ENCODE results near the gene PDGFD.
A peak's percentile ranks its signal among the peaks of the same experiment; 100 is the strongest.

The PDGFD gene

DNA sequence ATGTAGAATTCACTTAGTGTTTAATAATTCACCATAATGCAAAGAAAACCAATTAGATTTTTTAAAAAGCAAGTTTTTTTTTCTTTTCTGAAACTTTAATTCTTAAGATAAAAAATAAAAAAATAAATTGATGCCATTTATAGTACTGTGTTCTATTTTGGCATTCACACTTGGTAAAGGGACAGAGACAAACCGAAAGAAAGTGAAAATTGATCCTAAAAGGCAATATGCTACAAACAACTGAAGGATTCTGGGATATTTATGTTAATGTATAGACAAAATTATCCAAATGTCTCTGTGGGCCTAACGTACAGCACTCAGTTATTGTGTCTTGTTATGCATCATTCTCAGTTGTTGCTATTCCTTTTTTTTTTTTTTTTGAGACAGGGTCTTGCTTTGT lies 169.4 kb downstream of the PDGFD start:
- no peak for DNase-seq

DNA sequence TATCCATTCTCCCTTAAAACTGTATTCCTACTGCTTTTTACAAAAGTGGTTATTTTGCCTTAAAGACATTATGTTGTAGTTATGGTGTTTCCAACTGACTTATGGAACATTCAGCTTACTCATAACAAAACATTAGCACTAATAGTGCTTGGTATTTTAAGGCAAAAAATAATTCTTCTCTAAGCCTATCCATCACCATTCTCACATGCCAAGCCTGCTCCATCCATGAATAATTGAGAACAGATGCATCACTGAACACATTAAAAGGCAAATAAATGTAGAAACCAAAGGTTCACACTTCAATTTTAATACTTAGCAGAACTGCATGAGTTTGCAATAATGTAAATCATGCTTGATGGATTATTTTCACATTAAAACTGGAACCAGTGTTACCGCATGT lies 169.9 kb downstream of the PDGFD start:
- DNase-seq = no peak

DNA sequence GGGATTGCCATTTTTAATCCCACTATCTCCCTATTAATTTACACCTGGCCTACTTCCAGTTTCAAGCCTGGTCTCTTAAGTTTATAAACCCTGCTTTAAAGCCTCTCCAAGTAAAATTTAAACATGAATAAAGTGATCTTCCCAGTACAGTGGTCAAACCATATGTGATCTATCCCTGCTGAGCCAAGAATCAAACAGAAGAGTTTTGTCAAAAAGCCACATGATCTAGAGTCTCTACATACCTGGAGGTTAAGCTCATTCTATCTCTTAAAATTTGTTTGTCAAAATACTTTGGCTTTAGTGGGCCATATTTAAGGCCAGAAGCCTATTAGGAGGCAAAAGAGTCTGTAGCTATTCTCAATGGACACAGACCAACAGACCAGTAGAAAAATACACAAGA lies 170.4 kb downstream of the PDGFD start:
- DNase-seq = peak; percentile 44 to 81

DNA sequence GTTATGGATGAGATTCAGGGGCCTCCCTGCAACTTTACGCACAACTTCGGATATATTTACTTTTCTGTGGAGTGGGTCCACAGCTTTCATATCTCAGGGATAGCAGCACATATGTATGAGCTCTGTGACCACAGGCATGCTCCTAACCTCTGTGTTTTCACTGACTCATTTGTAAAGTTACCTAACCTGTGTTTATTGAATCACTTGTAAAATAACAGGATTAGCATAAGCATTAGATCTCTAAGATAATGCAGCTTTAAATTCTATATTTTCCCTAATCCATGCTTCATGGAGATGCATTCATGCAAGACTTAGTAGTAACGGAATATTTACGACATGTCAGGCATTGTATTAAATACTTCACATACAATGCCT lies 175.4 kb downstream of the PDGFD start:
- DNase-seq = peak in 1 of 2 experiments; percentile 3

DNA sequence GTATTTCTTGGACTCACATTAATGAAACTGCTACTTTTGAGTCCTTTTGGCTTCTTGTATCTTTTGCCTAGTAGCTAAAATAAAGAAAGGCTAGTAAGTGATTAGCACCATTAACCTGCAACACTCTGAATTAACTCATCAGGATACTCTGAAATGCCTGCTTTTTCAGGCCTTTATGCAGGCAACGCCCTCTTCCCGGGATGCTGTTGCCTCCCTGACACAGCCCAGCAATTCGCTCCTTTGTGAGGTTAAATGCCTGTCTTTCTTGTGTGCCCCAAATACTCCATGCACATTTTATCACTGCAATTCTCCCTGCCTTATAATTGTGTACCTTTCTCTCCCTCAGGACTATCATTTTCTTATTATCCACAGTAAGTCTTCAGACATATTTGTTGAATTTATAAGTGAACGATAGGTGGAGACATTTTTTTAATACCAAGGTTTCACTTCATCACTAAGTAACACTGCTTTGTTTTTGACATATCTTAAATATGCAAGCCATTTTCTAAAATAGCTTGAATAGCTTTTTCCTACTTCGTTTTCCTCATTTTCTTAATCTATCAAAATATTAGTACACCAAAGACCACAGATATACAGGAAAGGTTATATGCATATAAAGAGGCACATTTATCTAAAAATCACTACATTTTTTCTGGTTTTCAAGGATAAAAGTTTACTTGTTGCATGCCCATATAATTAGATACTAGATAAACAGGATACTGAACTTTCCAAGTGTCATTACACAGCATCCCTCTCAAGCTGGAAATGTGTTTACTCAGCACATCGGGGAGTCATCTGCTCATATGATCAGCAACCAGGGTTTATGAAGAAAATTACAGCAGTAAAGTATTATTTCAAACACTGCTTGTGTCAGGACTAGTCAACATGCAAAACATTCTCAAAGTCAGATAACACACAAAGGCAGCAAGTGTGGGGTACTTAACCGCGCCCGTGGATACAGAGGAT lies 176.0 kb downstream of the PDGFD start:
- no peak for DNase-seq

DNA sequence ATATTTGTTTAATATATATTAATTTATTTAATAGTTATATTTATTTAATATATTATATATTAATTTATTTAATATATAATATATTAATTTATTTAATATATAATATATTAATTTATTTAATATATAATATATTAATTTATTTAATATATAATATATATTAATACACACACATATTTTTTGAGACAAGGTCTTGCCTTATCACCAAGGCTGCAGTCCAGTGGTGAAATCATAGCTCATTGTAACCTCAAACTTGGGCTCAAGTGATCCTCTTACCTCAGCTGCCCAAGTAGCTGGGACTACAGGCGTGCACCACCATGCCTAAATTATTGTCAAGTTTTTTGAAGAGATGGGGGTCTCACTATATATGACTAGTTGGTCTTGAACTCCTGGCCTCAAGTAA lies 178.9 kb downstream of the PDGFD start:
- no peak for DNase-seq

DNA sequence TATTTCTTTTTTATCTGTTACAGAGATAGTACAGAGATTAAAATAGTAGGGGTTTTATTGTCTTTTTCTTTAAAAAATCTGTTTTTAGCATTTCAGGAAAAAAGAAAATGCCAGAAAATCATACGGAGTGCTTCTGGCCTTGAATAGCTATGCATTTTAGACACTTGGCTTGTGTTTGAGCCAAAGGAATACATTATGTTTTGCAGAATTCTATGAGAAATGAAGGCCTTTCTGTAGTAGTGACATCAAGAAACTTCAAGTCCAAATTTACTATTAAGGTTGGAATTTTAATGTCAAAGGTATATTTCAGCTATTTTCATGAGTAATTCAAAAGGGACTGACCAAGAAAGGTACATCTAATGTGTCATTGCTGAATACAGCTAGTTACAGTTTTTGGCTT lies 183.8 kb downstream of the PDGFD start:
- no peak for DNase-seq

DNA sequence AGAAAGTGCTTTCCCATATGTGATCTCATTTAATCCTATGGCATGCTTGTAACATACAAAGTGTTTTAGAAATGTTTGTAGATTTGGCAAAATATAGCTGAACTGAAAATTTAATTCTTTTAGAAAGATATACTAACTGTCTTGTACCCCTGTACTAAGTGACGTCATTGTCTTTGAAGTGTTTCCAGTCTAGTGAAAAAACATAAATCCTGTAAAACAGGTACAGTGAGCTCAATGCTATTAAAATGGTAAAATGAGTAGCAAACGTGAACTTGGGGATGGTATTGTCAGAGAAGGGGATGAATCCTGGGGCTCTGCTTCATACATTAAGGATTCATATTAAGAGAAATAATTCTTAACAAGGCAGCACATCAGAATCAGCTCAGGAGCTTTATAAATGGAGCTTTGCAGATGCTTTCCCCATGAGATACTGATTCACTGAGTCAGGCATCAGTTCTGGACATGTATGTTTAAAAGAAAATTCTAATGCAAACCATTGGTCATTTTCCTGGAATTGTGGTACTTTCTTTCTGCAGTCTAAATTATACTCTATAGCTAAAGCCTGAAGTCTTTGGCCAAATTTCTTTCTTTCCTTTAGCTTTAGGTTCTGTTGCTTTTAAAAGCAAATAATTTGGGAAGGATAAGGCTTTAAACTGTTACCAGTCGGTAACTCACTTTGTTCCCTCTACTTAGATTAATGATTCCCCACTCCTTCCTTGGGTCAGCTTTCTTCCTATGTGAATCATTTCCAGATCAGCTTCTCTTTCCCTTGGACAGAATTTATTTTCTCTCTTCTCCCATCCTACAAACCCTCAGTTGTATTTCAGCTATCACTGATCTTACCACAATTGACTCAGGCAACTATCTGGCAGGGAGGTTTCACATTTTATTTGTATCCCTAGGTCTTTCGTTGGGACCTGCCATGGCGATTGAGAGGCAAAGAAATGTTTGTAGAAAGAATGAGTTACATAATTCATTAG lies 185.0 kb downstream of the PDGFD start:
- no peak for DNase-seq

DNA sequence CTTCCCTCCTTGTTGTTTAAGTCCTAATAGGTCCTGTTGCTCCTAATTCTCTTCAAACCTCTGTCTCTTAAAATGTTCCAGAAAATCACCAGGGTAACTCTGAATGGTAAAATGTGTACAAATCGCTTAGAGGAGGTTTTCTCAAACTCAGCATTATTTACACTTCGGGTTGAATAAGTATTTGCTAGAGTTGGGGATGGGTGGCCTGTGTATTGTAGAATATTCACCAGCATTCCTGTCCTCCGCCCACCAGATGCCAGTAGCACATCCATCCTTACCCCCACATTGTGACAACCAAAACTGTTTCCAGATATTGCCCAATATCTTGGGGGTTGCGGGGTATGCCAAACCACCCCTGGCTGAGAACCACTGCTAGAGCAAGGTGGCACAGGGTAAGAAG lies 191.9 kb downstream of the PDGFD start:
- no peak for DNase-seq

DNA sequence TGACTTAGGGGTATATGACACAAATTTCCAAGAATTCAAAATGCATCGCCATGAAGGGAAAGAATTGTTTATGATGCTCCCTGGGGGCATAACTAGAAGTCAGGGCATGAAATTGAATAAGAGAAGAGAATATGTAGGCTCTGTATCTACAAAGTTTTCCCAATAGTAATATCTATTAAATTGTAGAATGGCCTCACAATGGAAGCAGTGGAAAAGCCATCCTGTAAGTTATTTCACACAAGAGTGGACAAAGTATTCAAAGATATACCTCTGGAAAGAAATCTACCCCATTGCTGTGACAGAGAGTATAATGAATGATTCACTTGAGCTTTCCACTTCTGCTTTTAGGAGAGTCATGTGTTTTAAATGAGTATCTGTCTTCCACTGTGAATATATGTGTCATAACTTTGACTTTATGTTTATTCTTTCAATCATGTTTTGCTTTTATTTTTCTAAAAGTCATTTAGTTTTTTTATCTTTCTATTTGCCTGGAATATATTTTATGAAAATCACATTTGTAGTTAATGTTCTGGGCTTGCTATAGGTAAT lies 193.2 kb downstream of the PDGFD start:
- DNase-seq = no peak

DNA sequence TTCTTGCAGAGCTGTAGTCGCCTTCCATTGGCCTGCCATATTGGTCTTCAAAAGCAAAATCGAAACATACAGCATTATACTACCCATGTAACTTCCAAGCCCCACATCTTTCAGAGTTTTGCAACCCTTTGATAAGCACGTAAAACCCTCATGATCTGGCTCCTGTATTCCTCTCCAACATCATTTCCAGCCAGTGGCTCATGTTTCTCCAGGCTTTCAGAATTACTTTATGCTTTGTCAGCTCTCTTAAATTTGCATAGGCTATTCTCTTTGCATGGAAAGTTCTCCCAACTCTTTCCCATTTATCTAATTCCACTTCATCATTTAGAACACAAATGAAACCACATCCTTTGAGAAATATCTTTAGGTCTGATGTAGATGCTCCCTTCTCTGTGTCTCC lies 195.3 kb downstream of the PDGFD start:
- DNase-seq = no peak

DNA sequence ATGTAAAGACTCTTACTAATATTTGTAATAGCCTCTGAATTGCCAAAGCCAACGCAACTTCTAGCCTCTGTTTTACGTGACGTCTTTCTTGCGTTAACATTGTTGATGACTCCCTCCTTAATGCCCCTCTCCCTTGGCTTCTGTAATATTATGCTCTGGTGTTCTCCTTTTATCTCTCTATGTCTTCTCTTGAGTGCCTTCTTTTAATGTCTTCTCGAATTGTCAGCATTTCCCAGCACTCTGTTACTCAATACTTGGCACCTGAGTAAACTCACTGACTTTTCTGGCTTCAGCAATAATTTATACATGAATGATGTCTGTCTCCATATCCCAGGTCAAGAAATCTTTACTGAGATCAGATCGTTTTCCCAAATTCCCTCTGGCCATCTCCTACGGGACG lies 196.0 kb downstream of the PDGFD start:
- no peak for DNase-seq

DNA sequence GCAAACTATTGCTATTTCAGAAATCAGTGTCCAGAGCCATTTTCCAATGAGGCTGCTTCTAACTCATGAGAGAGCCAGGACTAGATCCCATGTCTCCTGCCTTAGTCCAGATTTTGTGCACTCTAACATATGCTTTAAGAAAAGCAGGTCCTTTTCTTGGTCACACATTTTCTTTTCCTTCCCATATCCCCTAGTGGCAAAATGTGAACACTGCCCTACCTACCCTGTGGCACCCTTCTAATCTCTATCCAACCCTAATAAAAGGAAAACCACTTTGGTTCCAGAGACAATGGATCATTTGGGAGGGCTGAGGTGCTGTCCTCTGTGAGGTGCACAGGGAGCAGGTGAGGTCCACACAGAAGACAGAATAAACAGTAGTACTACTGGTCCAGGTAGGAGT lies 199.6 kb downstream of the PDGFD start:
- no peak for DNase-seq

DNA sequence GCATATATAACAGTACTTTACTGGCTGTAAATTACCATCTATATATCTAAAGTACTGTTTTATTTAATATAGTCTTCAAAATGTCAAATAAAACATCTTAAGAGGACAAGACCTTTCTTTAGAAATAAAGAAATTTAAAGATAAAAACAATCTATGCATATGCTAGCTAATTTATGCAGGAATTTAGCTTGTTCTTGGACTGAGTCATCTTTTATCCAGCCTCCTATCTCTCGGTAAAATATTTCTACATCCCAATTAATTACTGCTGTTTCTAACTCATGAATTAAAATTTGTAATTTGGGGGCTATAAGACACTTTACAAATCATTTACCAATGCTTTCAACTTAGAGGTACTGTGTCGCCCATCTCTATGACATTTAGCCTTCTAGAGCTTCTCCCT lies 200.3 kb downstream of the PDGFD start:
- DNase-seq = no peak

DNA sequence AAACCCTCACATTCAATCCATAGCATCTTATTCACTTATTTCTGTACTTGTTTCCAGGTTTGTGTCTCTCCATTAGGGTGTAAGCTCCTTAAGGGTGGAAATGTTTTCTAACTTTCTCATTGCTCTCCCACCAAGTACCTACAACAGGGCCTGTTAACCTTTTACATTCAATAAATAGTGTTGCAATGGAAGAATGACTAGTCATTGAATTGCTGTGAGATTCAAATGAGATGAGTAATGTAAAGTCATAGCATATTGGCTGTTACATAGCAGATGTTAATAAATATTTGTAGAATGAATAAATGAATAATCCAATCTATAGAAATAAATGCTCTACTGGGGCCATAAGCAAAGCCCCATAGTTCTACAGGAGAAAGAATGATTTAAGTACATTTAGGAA lies 202.9 kb downstream of the PDGFD start:
- no peak for DNase-seq

DNA sequence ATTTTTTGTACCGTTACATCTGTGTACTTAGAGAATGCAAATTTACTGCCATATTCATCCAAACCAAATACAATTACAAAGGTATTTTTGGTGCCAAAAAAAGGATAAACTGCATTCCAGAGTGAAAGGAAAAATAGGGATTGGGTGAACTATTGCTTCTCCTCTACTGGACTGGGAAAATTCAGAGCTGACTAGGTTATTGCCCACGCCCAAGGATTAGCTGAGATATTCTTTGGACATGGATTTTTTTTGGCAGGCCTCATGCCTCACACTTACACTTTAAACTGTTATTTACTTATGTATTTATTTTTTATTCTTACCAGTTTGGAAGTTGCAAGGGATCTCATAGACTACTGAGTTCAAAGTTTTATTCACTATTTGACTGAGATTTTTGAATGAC lies 203.8 kb downstream of the PDGFD start:
- no peak for DNase-seq

DNA sequence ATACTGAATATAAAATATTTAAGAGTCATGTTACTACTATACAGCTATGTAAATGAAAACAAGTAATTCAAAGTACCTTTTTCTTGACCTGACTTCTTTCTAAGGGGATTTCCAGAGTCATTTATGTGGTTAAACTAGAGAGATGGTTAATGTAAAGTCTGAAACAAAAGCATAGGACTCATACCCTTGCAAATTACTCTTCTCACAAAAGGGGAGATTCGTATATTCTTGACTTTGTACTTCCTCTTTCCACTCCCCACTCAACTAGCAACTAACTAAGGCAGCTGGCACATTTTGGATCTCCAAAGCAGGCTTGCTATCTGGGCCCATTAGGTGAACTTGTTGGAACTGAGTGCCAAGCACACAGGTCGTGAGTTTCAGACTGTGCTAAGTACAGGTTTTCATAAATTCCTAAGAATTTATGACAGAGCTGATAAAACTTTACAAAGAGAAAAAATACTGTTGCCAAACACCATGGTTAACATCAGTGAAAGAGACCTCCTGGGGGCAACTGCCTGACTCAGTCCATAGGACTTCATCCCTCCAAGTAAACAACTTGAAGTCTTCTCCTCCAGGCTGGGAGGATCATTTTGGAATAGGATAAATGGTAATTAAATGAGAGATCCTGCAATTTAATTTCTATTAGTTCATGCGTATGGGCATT lies 204.5 kb downstream of the PDGFD start:
- no peak for DNase-seq

DNA sequence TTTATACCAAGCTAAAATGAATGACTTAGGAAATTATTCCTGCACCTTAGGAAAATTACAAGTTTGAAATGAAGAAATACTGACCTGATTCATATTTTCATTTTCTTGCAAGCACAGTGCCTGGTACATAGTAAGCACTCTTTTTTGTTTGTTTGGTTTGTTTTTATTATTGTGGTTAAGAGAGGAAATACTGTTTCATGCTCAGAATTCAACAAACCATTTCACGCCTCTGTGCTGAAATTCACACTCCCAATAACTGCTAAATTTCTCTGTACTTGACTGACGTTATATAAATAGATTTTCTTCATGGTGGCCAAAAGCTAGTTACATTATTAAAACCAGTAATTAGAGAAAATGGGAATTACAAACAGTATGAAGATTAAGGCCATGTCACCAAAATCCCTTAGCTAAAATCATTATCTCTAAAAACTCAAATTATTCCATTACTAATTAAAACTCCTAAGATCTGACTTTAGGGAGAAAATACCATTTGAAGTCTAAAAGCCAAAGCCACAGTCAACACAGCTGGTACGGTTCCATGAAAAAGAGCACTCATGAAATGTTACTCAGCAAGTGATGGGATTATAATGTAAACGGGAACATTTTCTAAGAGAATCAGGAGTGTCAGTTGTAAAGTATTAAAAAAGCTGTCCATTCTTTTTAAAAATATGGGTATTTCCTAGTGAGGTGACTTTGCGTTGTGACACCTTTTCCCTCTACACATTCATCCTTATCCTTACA lies 205.3 kb downstream of the PDGFD start:
- DNase-seq = no peak

DNA sequence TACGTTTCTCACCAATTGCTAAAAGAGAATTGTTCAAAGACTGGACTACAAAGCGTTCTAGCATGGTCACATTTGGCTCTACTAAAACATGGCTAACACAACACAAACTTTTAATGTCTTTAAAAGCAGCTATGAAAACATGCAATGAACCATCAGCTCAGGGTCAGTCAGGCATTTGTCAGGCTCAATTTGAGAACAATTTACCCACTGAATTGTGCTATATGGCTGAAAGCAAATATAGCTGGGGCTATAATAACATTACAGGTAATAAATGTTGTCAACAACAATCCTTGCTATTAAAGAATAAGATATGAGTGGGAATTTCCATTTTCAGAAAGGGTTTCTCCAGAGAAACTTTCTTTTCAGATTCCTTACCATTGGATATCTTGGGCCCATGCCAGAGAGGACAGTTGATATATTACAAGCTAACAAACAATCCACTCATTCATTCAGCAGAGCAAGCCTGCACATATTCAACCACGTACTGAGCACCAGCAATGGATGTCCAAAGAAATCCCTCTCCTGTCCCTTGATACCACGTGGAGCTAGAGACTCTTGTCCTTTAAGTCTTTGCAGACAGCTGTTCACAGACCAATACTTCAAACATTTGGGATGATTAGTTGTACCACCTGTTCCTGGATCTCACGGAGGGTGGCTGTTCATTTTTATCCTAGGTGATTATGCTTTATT lies 210.0 kb downstream of the PDGFD start:
- DNase-seq = peak; percentile 87 to 97

DNA sequence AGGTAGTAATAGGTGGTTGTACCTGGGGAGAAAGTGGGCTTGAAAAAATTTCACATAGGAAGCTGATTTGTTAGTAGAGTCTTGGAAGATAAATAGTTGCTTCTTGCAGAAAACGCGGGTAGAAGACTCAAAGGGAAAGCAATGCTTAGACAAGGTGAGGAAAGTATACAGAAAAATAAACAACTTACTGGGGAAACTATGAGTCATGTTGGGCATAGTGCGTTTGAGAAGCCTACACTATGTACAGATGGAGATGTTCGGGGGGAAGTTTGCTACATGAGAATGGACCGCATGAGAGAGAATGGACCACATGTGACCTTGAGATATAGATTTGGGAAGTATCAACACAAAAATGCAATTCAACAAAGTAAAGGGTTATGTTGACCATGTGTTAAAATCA lies 214.2 kb downstream of the PDGFD start:
- DNase-seq = no peak

DNA sequence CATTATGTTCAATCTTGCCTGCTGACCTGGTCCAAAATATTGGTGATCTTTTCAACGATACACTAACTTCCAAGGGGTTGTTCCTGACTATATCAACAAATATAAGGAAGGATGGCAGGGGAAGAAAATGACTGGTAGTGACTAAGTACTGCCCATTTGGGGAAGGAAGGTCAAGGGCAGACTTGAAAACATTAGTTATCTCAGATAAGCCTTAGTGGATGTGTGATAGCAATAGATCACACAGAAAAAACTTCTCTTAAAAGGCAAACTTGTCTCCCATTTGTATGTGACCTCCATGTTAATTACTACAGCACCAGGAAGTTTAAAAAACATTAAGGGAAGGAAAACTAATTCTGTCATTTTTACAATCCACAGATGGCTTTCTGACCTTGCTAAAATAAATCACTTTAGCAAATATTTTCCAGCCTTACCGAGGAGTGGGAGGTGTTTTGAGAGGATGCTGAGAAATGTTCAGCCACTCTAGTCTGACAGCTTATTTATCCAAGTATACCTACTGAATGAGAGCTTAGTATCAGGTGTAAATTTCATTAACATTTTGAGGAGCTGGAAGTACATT lies 215.7 kb downstream of the PDGFD start:
- DNase-seq = no peak
